Glomerular visceral epithelial cell (primary cell): Measurements from ENCODE around the gene EIF4G3.
"Not testable (repeated sequence)": the region's sequence is repeated elsewhere in the genome, so short reads cannot be mapped to it uniquely, and the experiment has no call there.

ENCODE experiments used
- DNase-seq: peaks from one replicate; pipeline ENCODE4 v3.0.0-alpha.2; 2016; ENCODE audit errors: extremely low spot score

The EIF4G3 gene

DNA sequence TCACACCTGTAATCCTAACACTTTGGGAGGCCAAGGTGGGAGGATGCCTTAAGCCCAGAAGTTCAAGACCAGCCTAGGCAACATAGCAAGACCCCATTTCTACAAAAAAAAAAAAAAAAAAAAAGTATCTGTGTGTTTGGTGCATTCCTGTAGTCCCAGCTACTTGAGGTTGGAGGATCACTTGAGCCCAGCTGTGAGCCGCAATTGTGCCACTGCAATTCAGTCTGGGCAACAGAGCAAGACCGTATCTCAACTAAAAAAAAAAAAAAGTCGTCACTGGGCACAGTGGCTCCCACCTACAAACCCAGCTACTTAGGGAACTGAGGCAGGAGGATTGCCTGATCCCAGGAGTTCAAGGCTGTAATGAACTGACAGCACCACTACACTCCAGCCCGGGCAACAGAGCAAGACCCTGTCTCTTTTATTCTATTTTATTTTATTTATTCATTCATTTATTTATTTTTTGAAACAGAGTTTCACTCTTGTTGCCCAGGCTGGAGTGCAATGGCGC lies 8.6 kb upstream of the EIF4G3 start:
- no peak for DNase-seq

DNA sequence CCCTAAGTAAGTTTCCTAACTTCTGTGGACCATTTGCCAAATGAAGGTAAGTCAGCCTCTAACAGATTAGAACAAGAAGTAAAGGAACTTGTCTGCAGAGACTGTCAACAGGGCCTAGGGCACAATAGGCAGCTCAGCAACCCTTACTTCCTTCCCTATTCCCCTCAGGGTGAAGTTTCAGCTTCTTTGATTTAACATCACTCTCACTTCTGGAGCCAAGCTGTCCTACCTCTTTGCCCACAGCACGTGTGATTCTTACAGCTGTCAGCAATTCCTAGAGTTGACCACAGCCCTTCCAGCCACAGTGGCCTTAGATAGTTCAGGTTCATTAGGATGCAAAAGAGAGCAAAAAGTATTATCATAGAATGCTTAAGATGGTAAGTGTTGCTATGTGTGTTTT lies 7.6 kb upstream of the EIF4G3 start:
- DNase-seq: no peak

DNA sequence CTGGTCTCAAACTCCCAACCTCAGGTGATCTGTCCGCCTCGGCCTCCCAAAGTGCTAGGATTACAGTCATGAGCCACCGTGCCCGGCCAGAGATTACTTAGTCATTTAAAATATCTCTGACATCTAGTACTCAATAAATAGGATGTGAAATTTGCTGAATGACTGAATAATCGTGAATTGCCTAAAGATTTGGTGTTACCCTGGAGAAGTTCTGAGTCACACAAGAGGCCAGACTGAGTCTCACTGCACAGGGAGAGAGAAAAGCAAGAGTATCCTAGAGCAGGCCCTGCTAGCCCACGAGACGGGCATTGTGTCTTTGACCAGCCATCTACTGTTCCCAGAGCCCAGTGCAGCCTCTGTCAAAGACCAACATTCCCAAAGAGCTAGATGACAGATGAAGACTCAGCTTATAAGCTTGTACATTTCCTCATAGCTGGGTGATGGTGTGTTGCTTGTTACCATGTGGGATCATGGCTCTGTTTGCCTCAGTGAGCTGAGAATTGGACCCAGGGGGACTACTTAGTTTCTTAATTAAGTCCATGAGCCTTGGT lies 5.6 kb upstream of the EIF4G3 start:
- no peak for DNase-seq

DNA sequence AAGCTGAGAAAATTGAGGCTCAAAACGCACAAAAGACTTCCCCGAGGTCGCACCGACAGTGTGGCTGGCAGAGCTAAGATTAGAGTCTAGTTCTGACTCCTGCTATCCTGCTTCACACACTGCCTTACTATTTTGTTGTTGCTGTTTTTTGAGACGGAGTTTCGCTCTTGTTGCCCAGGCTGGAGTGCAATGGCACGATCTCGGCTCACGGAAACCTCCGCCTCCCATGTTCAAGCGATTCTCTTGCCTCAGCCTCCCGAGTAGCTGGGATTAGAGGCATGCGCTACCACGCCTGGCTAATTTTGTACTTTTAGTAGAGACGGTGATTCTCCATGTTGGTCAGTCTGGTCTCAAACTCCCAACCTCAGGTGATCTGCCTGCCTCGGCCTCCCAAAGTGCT lies 1.6 kb upstream of the EIF4G3 start:
- not testable (repeated sequence) for DNase-seq

DNA sequence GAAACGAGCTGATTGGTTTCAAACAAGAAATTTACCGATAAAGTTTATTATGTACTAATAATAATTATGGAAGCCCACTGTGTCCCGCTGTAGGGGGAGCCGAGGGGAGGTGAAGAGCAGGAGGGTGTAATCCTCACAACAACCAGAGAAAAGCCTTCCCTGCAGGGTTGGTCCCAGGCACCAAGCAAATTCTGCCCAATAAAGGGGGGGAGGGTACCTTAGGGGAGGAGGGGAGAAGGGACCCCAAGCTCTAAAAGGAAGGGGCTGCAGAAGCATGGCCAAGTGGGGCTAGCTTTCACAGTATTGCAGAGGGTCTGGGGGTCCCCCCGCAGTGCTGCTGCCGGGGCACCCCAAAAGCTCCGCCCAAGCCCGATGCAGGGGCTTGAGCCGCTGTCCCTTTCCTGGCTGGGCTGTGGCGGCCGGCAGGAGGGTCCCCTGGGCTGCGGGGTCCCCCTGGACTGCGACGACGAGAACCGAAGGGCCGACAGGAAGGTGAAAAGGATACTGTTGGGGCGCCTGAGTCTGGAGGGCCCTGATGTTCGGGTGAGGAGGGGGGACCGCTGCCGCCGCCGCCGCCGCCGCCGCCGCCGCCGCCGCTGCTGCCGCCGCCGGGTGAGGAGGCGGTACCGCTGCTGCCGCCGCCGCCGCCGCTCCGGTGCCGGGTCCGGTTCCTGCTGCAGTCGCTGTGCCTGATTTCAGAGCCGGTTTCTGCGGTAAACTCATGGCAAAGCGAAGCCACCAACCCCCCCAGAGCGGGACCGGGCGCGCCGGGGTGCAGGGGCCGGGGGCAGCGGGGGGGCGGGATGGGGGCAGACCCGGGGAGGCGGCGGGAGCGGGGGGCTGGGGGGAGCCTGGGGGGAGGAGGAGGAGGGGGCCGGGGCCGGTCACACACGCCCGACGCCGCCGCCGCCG lies 771 bp downstream of the EIF4G3 start:
- no peak for DNase-seq

DNA sequence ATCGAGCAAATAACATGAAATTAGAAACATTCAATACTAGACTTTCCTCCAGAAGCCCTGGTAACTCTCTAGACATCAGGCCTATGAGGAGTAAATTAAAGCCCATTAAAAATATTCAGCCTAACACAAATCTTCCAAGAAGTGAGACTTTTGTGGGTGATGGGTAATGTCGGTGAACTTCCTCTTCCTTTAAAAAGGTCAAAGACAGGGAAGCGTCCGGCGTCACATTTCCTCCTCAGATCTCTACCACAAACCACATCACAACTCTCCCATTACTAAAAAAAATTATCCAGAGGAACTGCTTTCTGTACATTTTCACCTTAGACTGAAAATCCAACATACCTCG lies 1.4 kb downstream of the EIF4G3 start:
- peak; percentile 43 for DNase-seq

DNA sequence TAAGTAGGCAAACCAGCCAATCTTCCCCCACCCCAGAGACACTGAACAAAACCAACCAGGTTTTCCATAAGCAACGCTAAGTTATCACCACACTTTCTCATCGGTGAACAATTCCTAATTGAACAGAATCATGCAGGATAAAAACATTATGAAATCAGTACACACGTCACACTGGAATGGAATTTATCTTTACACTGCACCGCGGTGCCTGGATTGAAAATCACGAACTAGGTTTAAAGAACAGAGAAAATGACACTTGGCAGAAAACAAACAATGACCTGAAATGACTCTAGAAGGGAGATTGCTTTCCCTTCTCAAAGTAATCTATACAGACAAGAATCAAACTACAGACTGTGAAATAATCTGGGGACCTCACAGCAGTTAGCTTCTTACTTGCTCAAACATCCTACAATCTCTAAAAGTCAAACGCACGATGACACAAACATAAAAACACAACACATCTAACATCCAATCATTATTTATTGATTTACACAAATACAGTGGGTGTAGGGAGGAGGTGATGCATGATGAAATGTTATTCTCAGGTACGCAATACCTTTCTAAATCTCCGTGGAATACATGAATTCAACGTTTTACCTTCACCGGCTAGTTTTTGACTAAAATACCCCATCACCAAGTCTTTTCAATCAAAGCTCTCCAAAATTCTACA lies 1.9 kb downstream of the EIF4G3 start:
- DNase-seq: no peak

DNA sequence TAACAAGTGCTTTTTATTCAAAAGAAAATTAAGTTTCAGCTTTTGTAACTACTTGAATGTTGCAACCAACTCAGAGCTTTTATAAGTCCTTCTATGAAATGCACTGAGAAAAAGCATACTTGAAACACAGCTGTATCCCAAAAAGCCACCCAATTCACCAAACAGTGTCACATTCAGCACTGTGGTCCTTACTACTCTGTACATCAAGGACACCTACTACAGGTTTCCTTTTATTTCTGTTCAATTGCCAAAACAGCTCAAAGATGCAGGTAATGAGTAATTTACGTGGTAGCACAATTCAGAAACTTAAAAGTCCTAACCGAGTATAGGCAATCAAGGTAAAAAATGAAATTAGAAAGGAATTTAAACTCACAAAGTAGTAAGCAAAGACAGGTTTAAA lies 2.5 kb downstream of the EIF4G3 start:
- no peak for DNase-seq

DNA sequence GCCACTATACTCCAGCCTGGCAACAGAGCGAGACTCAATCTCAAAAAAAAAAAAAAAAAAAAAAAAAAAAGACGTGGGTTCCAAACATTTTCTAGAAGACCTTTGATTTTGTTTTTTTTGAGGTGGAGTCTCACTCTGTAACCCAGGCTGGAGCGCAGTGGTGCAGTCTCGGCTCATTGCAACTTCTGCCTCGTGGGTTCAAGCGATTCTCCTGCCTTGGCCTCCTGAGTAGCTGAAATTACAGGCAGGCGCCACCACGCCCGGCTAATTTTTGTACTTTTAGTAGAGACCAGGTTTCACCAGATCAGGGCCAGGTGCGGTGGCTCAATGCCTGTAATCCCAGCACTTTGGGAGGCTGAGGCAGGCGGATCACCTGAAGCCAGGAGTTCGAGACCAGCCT lies 3.6 kb downstream of the EIF4G3 start:
- not testable (repeated sequence) for DNase-seq

DNA sequence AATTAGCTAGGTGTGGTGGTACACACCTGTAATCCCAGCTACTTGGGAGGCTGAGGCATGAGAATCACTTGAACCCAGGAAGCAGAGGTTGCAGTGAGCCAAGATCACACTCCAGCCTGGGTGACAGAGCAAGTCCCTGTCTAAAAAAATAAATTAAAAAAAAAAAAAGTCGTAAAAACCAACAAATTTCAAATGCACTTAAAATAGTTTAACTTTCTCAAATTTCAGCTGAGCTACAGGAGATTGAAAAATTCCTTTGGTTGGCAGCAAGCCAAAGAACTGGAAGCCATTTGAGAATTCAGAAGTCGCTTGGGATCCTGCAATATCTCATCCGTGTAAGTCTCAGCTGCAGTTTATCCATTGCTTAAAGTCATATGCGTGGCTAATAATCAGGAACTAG lies 5.9 kb downstream of the EIF4G3 start:
- DNase-seq: not testable (repeated sequence)

DNA sequence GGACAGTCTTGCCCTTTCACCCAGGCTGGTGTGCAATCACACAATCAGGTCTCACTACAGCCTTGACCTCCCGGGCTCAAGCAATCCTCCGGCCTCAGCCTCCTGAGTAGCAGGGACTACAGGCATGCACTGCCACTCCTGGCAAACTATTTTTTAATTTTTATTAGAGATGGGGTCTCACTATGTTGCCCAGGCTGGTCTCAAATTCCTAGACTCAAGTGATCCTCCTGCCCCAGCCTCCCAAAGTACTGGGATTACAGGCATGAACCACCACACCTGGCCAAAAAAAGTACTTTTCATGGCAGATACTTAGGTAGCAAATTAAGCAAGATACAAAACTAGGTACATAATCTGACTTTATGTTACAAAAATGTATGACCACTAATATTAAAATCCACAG lies 8.3 kb downstream of the EIF4G3 start:
- no peak for DNase-seq

DNA sequence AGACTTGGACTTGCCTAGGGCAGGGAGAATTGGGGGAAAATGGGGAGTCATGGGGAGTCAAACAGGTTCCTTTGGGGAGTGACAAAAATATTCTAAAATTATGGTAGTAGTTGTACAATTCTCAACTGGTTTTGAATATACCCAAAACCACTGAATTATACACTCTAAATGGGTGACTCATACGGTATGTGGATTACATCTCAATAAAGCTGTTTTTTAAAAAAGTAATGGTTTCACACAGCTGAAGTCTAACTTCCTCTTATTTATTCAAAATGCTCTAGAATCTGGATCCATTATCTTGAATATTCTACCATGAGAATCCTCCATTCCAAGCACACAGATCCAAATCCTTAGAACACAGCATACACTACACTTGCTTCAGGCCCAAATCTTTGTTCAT lies 11.1 kb downstream of the EIF4G3 start:
- DNase-seq: no peak

DNA sequence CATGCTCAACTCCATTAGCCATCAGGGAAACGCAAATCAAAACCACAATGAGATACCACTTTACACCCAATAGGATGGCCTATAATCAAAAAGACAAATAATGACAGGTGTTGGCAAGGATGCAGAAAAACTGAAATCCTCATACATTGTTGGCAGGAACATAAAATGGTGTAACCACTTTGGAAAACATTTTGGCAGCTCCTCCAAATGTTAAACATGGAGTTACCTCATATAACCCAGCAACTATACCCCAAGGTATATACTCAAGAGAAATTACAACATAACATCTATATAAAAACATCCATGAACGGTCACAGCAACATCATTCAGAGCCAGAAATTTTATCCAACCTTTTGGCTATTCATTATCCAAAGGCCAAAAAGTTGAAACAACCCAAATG lies 11.6 kb downstream of the EIF4G3 start:
- DNase-seq: no peak

DNA sequence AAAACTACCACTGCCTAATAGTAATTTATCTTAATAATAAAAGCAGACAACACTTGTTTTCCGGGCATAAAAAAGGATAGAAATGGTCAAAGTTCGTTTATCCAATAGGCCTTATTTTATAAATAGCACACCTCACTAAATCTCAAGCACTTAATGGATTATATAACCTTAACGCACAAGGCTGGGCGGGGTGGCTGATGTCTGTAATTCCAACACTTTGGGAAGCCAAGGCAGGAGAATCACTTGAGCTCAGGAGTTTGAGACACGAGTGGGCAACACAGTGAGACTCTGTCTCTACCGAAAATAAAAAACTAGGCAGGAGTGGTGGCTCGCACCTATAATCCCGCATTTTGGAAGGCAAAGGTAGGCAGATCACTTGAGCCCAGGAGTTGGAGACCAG lies 12.4 kb downstream of the EIF4G3 start:
- DNase-seq: no peak

DNA sequence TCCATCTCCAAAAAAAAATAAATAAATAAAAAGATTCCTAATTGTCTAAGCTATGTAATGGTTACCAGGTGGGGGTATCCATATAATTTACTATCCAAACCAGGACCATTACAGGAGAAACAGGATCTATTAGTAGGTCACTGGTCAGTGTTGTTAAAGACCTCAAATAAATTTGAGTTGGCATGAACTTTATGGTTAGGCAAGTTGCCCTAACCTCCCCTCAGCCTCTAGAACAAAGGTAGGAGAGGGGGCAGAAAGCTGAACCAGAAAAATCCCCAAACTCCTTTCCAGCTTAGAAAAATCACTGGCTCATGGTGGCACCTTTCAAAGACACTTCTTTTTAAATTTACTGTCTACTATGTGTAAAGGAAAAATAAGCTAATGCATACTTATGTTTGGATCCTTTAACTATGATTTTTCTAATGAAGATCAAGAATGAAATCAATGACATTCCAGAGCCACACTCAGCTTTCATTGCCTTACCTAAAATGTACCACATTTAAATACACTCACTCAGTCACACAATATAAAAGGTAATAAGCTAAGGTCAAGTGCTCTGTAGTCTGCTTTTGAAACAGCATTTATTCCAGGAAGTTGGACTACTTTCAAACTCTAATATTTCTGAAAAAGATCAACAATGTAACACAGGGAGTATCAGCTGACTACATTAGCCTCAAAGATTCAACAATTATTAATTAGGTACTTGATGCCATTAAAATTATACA lies 13.8 kb downstream of the EIF4G3 start:
- DNase-seq: no peak

DNA sequence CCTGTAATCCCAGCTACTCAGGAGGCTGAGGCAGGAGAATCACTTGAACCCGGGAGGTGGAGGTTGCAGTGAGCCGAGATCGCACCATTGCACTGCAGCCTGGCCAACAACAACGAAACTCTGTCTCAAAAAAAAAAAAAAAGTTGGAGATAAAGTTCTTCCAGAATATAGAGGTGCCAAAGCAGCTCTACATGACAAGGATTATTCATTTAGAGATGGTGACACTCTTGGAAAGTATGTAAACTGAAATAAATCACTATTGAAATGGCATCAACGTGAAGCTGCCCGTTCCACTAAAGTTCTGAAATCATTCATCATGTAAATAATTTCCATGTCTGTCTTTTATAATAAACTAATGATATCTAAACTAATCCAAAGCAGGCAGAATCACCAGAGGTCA lies 14.9 kb downstream of the EIF4G3 start:
- no peak for DNase-seq

DNA sequence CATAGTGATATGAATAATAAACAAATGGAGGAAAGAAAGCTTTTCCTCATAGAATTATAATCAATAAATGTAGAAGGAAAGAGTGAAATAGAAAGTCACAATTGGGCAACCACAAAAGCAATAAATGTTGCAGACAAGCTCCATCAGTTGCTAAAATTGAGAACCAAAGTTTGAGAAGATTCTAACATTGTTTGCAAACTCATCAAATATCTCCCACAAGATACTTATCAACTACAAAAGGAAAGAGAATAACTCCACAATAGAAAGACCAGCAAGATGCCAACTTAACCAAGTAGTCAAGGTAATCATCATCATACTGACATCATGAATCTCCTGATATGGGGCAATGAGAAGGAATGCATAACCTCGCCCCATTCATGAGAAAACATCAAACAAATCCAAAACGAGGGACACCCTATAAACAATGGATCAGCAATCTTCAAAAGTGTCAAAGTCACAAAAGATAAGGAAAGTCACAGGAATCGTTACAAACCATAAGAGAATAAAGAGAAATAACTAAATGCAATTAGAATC lies 16.4 kb downstream of the EIF4G3 start:
- DNase-seq: no peak

DNA sequence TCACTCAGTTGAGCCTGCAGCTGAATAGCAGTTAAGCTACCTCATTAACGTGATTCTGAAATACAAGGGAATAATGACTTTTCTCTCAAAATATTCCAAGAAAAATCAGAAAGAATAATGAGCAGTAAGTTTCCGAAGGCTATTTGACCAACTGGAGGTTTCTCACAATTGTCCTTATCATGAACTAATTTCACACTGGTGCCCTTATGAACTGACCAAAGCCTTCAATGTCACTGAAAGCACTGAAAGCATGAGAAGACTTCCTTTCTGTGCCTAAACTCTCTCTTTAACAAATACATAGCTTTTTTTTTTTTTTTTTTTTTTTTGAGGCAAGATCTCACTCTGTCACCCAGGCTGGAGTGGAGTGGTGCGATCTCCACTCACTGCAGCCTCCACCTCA lies 18.8 kb downstream of the EIF4G3 start:
- no peak for DNase-seq

DNA sequence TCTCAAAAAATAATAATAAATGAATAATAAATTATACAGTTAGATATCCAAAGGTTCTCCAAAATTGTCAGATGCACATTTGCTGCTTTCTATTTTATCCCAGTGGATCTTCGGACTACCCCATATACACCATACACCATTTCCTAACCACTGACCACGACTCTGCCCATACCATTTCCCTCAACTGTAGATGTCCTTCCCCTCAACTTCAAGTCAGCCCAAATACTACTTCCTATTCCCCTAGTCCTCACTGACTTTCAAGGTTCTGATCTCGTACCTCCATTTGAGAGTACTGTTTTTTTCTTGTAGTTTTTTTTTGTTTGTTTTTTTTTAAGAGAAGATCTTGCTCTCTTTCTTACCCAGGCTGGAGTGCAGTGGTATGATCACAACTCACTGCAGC lies 19.6 kb downstream of the EIF4G3 start:
- no peak for DNase-seq

DNA sequence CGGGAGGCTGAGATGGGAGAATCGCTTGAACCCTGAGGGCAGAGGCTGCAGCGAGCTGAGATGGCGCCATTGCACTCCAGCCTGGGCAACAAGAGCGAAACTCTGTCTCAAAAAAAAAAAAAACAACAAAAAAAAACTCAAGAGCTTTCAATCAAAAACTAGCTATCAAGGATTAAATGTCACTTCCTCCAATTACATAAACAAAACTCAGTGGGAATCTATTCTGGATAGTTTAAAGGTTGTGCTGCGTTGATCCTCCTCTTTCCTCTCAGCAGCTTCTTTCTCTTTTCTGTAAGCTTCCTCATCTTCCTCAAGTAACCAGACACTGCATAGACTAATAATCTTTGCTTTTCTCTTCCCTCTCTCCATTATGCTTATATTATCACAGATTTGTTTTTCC lies 20.7 kb downstream of the EIF4G3 start:
- DNase-seq: no peak

DNA sequence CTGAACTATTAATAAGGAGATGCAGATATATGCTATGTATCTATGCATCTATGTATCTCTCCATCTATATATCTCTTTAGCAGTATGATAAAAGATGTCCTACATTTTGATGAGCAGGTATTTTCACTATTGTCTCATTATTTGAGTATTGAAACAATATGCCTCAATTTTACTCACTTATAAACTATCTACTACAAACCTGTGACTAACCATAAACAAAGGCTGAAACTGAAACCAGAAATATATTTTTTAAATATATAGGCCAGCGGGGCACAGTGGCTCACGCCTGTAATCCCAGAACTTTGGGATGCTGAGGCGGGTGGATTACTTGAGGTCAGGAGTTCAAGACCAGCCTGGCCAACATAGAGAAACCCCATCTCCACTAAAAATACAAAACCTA lies 22.0 kb downstream of the EIF4G3 start:
- DNase-seq: no peak

DNA sequence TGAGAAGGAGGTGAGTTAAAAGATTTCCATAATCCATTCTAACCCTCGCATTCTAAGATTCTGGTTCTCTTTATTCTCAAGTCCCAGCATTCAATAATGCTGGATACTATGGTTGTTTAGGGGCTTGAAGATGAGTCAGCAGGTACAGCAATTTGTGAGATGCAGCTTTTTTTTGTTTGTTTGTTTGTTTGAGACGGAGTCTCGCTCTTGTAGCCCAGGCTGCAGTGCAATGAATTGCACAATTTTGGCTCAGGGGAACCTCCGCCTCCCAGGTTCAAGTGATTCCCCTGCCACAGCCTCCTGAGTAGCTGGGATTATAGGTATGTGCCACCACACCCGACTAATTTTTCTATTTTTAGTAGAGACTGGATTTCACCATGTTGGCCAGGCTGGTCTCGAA lies 23.3 kb downstream of the EIF4G3 start:
- no peak for DNase-seq
